ENCODE results near the gene FAM9C. TPM values are rescaled to one million over a fixed set of nuclear protein-coding genes. Genes with fewer than 3 reads are reported as not detected.
A peak's percentile ranks its signal among the peaks of the same experiment; 100 is the strongest.

FAM9C gene
- total RNA-seq, 6 donors from 2014 or later = 0.20 TPM; not detected in 5

DNA sequence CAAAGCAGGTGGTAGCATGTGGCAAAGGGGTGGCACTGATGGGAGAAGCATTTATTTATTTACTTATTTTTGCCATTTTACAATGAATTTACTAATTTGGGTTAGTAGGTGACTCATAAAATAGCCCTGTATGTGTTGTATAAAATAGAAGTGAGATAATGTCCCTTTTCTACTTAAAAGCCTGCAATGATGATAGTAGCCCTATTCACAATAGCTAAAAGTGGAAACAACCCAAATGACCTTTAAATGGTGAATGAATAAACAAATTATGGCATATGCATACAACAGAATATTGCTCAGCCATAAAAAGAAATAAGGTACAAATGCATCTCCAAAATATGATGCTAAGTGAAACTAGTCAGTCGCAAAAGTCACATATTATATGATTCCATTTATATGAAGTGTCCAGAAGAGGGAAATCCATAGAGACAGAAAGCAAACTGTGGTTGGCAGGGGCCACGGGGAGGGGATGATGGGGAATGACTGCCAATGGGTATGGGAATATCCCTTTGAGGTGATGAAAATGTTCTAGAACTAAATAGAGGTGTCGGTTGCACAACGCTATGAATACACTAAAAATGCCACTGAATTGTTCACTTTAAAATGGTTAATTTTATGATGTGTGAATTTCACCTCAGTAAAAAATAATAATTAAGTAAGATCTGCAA, 35.8 kb upstream of the FAM9C start:
- 79 to 80% methylated on average over 4 of the region's 4 CpGs for WGBS, 2 donors
- H3K4me3 ChIP-seq = no peak overlapping the region
- peaks cover 15 to 29% (median 28%) of the 10 kb centered on the region in 4 donors for H3K4me1 ChIP-seq
- no peaks in the 10 kb centered on the region for H3K9me3 ChIP-seq
- TF ChIP-seq POLR2A (IDR thresholded peaks at IDR 0.05) = no peak
- no peak for TF ChIP-seq EP300 (IDR thresholded peaks at IDR 0.05)
- no peak for TF ChIP-seq CTCF (IDR thresholded peaks at IDR 0.05)
- no peak for TF ChIP-seq POLR2AphosphoS5 (IDR thresholded peaks at IDR 0.05)
- peak overlapping the region in 3 of 4 donors; percentile 56 to 82 (median 77) for H3K27ac ChIP-seq
- DNase-seq = no peak
- H3K36me3 ChIP-seq = no peaks in the 10 kb centered on the region
- H3K27me3 ChIP-seq = no peaks in the 10 kb centered on the region
- no peak for ATAC-seq (ENCODE audit: low FRiP score in 2 of 2)

DNA sequence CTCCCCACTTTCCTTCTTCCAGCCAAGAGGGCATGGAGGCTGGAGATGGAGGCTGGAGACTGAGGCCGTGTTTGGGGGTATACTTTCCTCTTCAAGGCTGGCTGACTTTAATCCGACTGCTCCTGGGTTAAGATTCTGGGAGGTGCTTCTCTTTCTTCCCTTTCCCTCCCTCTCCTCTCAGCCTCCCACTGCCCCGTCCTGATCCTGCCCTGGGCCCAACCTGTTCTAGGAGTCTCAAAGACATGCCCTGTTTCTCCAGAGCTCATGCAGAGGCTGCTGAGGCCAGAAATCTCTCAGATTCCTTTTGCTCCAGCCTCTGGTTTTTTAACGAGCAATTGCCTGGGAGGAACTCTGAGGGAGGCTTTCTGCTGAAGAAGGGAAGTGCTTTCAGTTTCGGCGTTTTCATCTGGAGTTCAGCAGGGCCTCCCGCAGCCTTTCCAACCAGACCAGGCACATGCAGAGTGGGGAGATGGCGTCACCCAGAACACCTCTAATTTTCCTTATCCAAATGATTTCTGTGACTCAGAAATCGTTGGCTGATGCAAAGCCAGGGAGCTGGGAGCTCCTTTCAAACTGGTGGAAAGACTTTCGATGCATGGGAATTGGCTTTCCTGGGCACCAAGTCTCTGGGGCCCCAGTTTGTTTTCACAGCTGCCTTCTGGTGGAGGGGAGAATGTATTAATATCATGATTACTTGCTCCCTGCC, 34.5 kb upstream of the FAM9C start:
- DNase-seq (peak in 1 of 2 donors; percentile 45), ATAC-seq (ENCODE audit: low FRiP score in 2 of 2) (peak in 1 of 2 donors; percentile 81)
- Histone ChIP-seq H3K4me1 (peaks cover 15 to 29% (median 28%) of the 10 kb centered on the region in 4 donors), H3K9me3 (no peaks in the 10 kb centered on the region), H3K36me3 (no peaks in the 10 kb centered on the region), H3K27ac (peak overlapping the region; percentile 76 to 82 (median 80)), H3K27me3 (no peaks in the 10 kb centered on the region), H3K4me3 (peak overlapping the region in 2 of 4 donors; percentile 4)
- no peak for TF ChIP-seq CTCF (IDR thresholded peaks at IDR 0.05)
- TF ChIP-seq EP300 (IDR thresholded peaks at IDR 0.05) = peak in 1 of 4 donors; percentile 2
- WGBS, 2 donors = 41 to 43% methylated on average over 4 to 10 of the region's 10 CpGs

GRCh38 chrX:13077168-13077567, 32.7 kb upstream of the FAM9C start:
- ATAC-seq (ENCODE audit: low FRiP score in 2 of 2) = peak in 1 of 2 donors; percentile 53
- H3K27ac ChIP-seq = peak overlapping the region; percentile 35 to 82 (median 58)
- H3K9me3 ChIP-seq = no peaks in the 10 kb centered on the region
- H3K27me3 ChIP-seq = no peaks in the 10 kb centered on the region
- H3K36me3 ChIP-seq = no peaks in the 10 kb centered on the region
- peak in 1 of 2 donors; percentile 57 for DNase-seq
- H3K4me1 ChIP-seq = peaks cover 14 to 22% (median 20%) of the 10 kb centered on the region in 4 donors
- 36% methylated on average over 2 of the region's 2 CpGs; no CpG with 5 or more reads in 1 of the 2 donors for WGBS, 2 donors
- H3K4me3 ChIP-seq = no peak overlapping the region
- peak; percentile 23 to 50 for TF ChIP-seq POLR2AphosphoS5 (IDR thresholded peaks at IDR 0.05)
- TF ChIP-seq CTCF (IDR thresholded peaks at IDR 0.05) = no peak

GRCh38 chrX:13076176-13076961, 31.9 kb upstream of the FAM9C start:
- no peak overlapping the region for H3K4me3 ChIP-seq
- TF ChIP-seq POLR2A (IDR thresholded peaks at IDR 0.05) (no peak), CTCF (IDR thresholded peaks at IDR 0.05) (no peak)
- DNase-seq (no peak), ATAC-seq (ENCODE audit: low FRiP score in 2 of 2) (no peak)
- peak overlapping the region in 3 of 4 donors; percentile 35 to 76 (median 40) for H3K27ac ChIP-seq
- no peaks in the 10 kb centered on the region for H3K9me3 ChIP-seq
- 74 to 84% methylated on average over 4 of the region's 4 CpGs for WGBS, 2 donors
- H3K36me3 ChIP-seq = no peaks in the 10 kb centered on the region
- peaks cover 12 to 21% (median 13%) of the 10 kb centered on the region in 4 donors for H3K4me1 ChIP-seq
- no peaks in the 10 kb centered on the region for H3K27me3 ChIP-seq
